GM12864 (cell line): Measurements from ENCODE around the gene TCP1.

ENCODE experiments used
- DNase-seq: peaks from one replicate; pipeline ENCODE4 v3.0.0-alpha.2; 2011; ENCODE audit warnings: low read depth
- H3K4me3 ChIP-seq: 2 replicates; pipeline ENCODE4 v1.5.1; 2011; ENCODE audit warnings: mild to moderate bottlenecking, low read depth, low read length, control low read depth
- CTCF ChIP-seq: IDR thresholded peaks from 2 replicates; pipeline ENCODE4 v1.5.1; 2011; ENCODE audit warnings: low read depth, mild to moderate bottlenecking, moderate library complexity, low read length, control low read depth, inconsistent platforms; ENCODE audit errors: missing control alignments

The TCP1 gene

GRCh38 chr6:159769470-159769869 lies 19.9 kb downstream of the TCP1 start:
- no peak for TF ChIP-seq CTCF
- DNase-seq, result no peak
- no peak overlapping the region for H3K4me3 ChIP-seq

- TF ChIP-seq CTCF, result no peak
- no peak overlapping the region for H3K4me3 ChIP-seq
- DNase-seq, result no peak
Observed at GRCh38 chr6:159766906-159767305, 22.5 kb downstream of the TCP1 start.

- peak; percentile 13 for DNase-seq
- peak overlapping the region; percentile 77 for H3K4me3 ChIP-seq
- TF ChIP-seq CTCF, result no peak
Observed at GRCh38 chr6:159762681-159763293, 26.6 kb downstream of the TCP1 start.

- TF ChIP-seq CTCF, result no peak
- DNase-seq, result peak; percentile 86
- H3K4me3 ChIP-seq, result peak within 1 kb of the TSS; percentile 77
Observed at GRCh38 chr6:159761873-159762680, 27.3 kb downstream of the TCP1 start, which contains the start of gene ACAT2. Gene ACAT2, plus strand, starts transcription at chr6:159762045. Its CDS starts 43 bp downstream, at chr6:159762088.

- peak overlapping the region; percentile 77 for H3K4me3 ChIP-seq
- TF ChIP-seq CTCF, result no peak
- DNase-seq, result peak; percentile 8
Observed at GRCh38 chr6:159761129-159761872, 28.1 kb downstream of the TCP1 start.

- DNase-seq, result no peak
- peak overlapping the region; percentile 77 for H3K4me3 ChIP-seq
Observed at GRCh38 chr6:159760602-159761057, 28.8 kb downstream of the TCP1 start.

More at GRCh38 chr6:159760602-159761057, 28.8 kb downstream of the TCP1 start:
- TF ChIP-seq CTCF, result no peak
